GM18519 (cell line): ENCODE data around the gene KCNH2.

ENCODE experiments used
- ATAC-seq: cut with Tn5 transposase; IDR thresholded peaks from one replicate; pipeline ENCODE4 v1.9.1; 2021; ENCODE audit warnings: mild to moderate bottlenecking, moderate library complexity; ENCODE audit not compliant: unreplicated experiment, low FRiP score

The KCNH2 gene

GRCh38 chr7:150997075-150997511 lies 19.0 kb upstream of the KCNH2 start:
- no peak for ATAC-seq

GRCh38 chr7:150996376-150997074 lies 18.4 kb upstream of the KCNH2 start:
- no peak for ATAC-seq

GRCh38 chr7:150994838-150995510 lies 16.9 kb upstream of the KCNH2 start:
- no peak for ATAC-seq

GRCh38 chr7:150994141-150994837 lies 16.2 kb upstream of the KCNH2 start:
- ATAC-seq: no peak

- ATAC-seq: no peak
Observed at GRCh38 chr7:150993511-150993910, 15.4 kb upstream of the KCNH2 start.

GRCh38 chr7:150992833-150993302 lies 14.7 kb upstream of the KCNH2 start:
- ATAC-seq: peak; percentile 49

- no peak for ATAC-seq
Observed at GRCh38 chr7:150992051-150992640, 14.0 kb upstream of the KCNH2 start.

GRCh38 chr7:150990416-150991186 lies 12.5 kb upstream of the KCNH2 start, which contains the start of gene NOS3:
TSS of gene NOS3 (plus strand) at chr7:150991017. CDS start at chr7:150993804, 2,787 bp downstream.
- ATAC-seq: no peak

GRCh38 chr7:150989456-150989855 lies 11.3 kb upstream of the KCNH2 start:
- ATAC-seq: no peak

- no peak for ATAC-seq
Observed at GRCh38 chr7:150988230-150989226, 10.4 kb upstream of the KCNH2 start.

GRCh38 chr7:150986556-150986955 lies 8.4 kb upstream of the KCNH2 start:
- ATAC-seq: no peak

- no peak for ATAC-seq
Observed at GRCh38 chr7:150986099-150986512, 8.0 kb upstream of the KCNH2 start.

- no peak for ATAC-seq
Observed at GRCh38 chr7:150983893-150984368, 5.8 kb upstream of the KCNH2 start.

- no peak for ATAC-seq
Observed at GRCh38 chr7:150982351-150982750, 4.2 kb upstream of the KCNH2 start.

- no peak for ATAC-seq
Observed at GRCh38 chr7:150981644-150982043, 3.5 kb upstream of the KCNH2 start.

GRCh38 chr7:150980663-150981062 lies 2.5 kb upstream of the KCNH2 start:
- no peak for ATAC-seq

GRCh38 chr7:150979713-150980390 lies 1.7 kb upstream of the KCNH2 start:
- ATAC-seq: no peak
